Tibial nerve (tissue), 4 donors: ENCODE measurements around the gene ESYT2. TPM values are rescaled to one million over a fixed set of nuclear protein-coding genes. Genes with fewer than 3 reads are reported as not detected.

ENCODE experiments used
- DNase-seq, 2 donors: peaks; one replicate each; pipeline ENCODE4 v3.0.0-alpha.2; 2019; ENCODE audit warnings: low spot score in 2 of 2
- H3K27ac ChIP-seq, 4 donors: fragments of 200-600 bp; sonication (generic) in 3 of 4; one replicate each; pipeline ENCODE4 v1.5.1; 2017 to 2019; ENCODE audit warnings: mild to moderate bottlenecking in 1 of 4
- H3K27me3 ChIP-seq, 2 donors: fragments of 200-600 bp; sonication (generic) in 1 of 2; one replicate each; pipeline versions ENCODE4 v1.5.1 to v1.6.0; 2017 to 2019
- H3K36me3 ChIP-seq, 3 donors: fragments of 200-600 bp; sonication (generic); one replicate each; pipeline ENCODE4 v1.5.1; 2018 to 2019
- H3K4me1 ChIP-seq, 4 donors: fragments of 200-600 bp; sonication (generic) in 3 of 4; one replicate each; pipeline ENCODE4 v1.5.1; 2017 to 2019
- H3K4me3 ChIP-seq, 4 donors: fragments of 200-600 bp; sonication (generic) in 3 of 4; one replicate each; pipeline ENCODE4 v1.5.1; 2017 to 2019; ENCODE audit warnings: mild to moderate bottlenecking in 1 of 4, moderate library complexity in 1 of 4
- H3K9me3 ChIP-seq, 4 donors: fragments of 200-600 bp; sonication (generic) in 3 of 4; one replicate each; pipeline ENCODE4 v1.5.1; 2017 to 2019
- EP300 ChIP-seq, 2 donors: sonication (generic); formaldehyde crosslinking; IDR thresholded peaks; one replicate each; pipeline ENCODE4 v1.6.1; 2017; ENCODE audit warnings: antibody characterized with exemption in 2 of 2, mild to moderate bottlenecking in 1 of 2
- POLR2A ChIP-seq, 2 donors: fragments of 450-650 bp; IDR thresholded peaks; one replicate each; pipeline ENCODE4 v1.6.1; 2017; ENCODE audit warnings: antibody characterized with exemption in 2 of 2, mild to moderate bottlenecking in 2 of 2, moderate library complexity in 2 of 2
- WGBS, 2 donors: methylation state at CpG; one replicate each; pipeline ENCODE4 v1.1.5; 2018; 5-methylcytosine and 5-hydroxymethylcytosine counted together
- total RNA-seq, 4 donors: library from RNA; depleted of rRNA; stranded (reverse); fragments of >200 nt; gene quantifications; one replicate each; pipeline ENCODE4 v1.1.0, GENCODE V29; 2016
- TF ChIP-seq, protein P1 (sequence below), 5 experiments: fragments of 200-600 bp in 3 of 5; fragments of 450-650 bp in 2 of 5; sonication (generic) in 3 of 5; IDR thresholded peaks; one replicate each; pipeline ENCODE4 v1.5.1; 2016 to 2019; ENCODE audit warnings: antibody characterized with exemption in 5 of 5, mild to moderate bottlenecking in 3 of 5, moderate library complexity in 2 of 5

Gene ESYT2
- total RNA-seq, 4 donors from 2014 or later = 91.0 to 124 (median 114) TPM

GRCh38 chr7:158868764-158869410, 39.6 kb upstream of the ESYT2 start:
- no peaks in the 10 kb centered on the region for H3K27me3 ChIP-seq
- H3K4me3 ChIP-seq = no peak overlapping the region
- WGBS, 2 donors = 57 to 75% methylated on average over 4 to 5 of the region's 7 CpGs
- no peak for DNase-seq
- peaks cover 0 to 37% (median 0%) of the 10 kb centered on the region in 3 donors for H3K36me3 ChIP-seq
- H3K27ac ChIP-seq = peak overlapping the region in 1 of 4 donors; percentile 1
- TF ChIP-seq POLR2A (IDR thresholded peaks at IDR 0.05) (no peak), EP300 (IDR thresholded peaks at IDR 0.05) (no peak)
- TF ChIP-seq, protein P1, sequence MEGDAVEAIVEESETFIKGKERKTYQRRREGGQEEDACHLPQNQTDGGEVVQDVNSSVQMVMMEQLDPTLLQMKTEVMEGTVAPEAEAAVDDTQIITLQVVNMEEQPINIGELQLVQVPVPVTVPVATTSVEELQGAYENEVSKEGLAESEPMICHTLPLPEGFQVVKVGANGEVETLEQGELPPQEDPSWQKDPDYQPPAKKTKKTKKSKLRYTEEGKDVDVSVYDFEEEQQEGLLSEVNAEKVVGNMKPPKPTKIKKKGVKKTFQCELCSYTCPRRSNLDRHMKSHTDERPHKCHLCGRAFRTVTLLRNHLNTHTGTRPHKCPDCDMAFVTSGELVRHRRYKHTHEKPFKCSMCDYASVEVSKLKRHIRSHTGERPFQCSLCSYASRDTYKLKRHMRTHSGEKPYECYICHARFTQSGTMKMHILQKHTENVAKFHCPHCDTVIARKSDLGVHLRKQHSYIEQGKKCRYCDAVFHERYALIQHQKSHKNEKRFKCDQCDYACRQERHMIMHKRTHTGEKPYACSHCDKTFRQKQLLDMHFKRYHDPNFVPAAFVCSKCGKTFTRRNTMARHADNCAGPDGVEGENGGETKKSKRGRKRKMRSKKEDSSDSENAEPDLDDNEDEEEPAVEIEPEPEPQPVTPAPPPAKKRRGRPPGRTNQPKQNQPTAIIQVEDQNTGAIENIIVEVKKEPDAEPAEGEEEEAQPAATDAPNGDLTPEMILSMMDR (IDR thresholded peaks at IDR 0.05) = no peak
- peaks cover 0 to 22% (median 10%) of the 10 kb centered on the region in 4 donors for H3K4me1 ChIP-seq
- H3K9me3 ChIP-seq = no peaks in the 10 kb centered on the region

DNA sequence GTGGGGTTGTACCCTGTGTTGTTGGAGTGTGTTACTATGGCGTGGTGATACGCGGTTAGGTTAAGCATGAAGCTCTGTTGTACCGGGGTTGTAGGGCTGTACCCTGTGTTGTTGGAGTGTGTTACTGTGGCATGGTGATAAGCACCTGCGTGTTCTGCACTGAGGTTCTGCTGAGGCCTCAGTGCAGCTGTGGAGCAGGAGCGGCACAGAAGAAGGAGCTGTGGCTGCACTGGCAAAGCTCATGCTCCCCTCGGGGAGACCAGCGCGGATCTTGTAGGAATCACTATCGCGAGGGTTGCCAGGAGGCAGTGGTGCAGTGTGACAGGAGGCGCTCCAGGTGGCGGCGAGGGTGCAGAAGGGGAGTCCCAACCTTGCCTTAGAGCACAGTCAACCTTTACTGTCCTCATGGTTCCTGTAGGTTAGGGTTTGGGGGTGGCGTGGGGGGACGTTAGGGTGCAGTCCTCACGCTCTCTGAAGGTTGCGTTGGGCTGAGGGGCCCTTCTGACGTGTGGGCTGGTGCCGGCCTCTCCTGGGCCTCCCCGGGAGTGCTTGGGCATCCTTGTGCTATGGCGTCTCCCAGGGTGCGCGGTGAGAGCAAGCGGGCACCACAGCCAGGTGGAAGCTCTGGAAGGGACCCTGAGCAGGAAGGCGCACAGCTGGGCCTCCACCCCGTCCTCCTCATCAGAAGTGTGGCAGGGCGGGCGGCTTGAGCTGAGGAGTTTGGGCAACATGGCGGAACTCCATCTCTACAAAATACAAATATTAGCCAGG, 38.1 kb upstream of the ESYT2 start:
- no peak overlapping the region for H3K27ac ChIP-seq
- H3K27me3 ChIP-seq = no peaks in the 10 kb centered on the region
- peaks cover 0 to 22% (median 10%) of the 10 kb centered on the region in 4 donors for H3K4me1 ChIP-seq
- no peak for DNase-seq
- H3K36me3 ChIP-seq = peaks cover 0 to 22% (median 0%) of the 10 kb centered on the region in 3 donors
- H3K9me3 ChIP-seq = no peaks in the 10 kb centered on the region
- no peak for TF ChIP-seq EP300 (IDR thresholded peaks at IDR 0.05)
- WGBS, 2 donors = 96% methylated on average over 26 to 30 of the region's 30 CpGs
- no peak overlapping the region for H3K4me3 ChIP-seq

DNA sequence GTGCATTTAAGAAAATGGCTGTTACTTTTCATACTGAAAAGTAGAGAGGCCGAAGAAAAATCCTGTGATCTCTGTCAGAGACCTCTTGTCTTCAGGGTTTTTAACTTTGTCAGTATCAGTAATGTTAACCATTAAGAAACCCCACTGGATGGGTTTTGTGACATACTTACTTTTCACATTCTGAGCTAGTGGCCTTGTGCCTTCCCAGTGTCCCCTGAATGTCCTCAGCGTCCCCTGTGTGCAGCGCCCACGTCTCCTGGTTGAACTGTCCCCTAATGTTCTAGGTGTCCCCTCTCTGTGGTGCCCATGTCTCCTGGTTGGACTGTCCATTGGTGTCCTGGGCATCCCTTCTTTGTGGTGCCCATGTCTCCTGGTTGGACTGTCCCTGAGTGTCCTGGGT, 36.7 kb upstream of the ESYT2 start:
- Histone ChIP-seq H3K27me3 (no peaks in the 10 kb centered on the region), H3K4me3 (no peak overlapping the region), H3K4me1 (peaks cover 0 to 22% (median 10%) of the 10 kb centered on the region in 4 donors), H3K9me3 (no peaks in the 10 kb centered on the region), H3K27ac (peak overlapping the region in 3 of 4 donors; percentile 16 to 85 (median 26)), H3K36me3 (peaks cover 0 to 8% (median 0%) of the 10 kb centered on the region in 3 donors)
- DNase-seq = no peak
- no peak for TF ChIP-seq POLR2A (IDR thresholded peaks at IDR 0.05)
- no peak for TF ChIP-seq EP300 (IDR thresholded peaks at IDR 0.05)
- TF ChIP-seq, protein P1 (IDR thresholded peaks at IDR 0.05) = no peak
- WGBS, 2 donors = 89 to 97% methylated on average over 4 of the region's 4 CpGs

DNA sequence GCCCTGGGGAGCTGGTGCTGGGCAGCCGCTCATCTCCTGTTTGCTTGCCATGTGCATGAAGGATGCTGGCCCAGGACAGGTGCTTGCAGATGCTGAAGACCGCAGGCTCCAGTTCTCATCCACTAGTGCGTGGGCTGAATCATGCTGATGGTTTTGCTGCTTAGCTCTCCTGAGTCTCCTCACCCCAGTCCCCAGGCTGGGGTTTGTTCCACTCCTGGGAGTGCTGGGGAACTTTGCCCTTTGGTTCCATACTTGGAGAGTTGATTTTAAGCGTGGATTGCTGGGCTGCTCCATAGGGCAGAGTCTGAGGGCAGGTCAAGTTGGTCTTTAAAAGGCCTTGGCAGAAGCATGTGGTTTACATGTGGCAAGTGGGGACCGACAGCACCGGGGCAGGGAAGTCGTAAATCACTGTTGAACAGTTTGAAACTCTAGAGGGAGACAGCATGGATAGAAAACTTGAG, 36.2 kb upstream of the ESYT2 start:
- Histone ChIP-seq H3K9me3 (no peaks in the 10 kb centered on the region), H3K4me3 (no peak overlapping the region), H3K36me3 (peaks cover 0 to 3% (median 0%) of the 10 kb centered on the region in 3 donors), H3K27ac (peak overlapping the region in 2 of 4 donors; percentile 85), H3K4me1 (peaks cover 0 to 22% (median 10%) of the 10 kb centered on the region in 4 donors), H3K27me3 (no peaks in the 10 kb centered on the region)
- 50 to 52% methylated on average over 7 of the region's 7 CpGs for WGBS, 2 donors
- DNase-seq = no peak
- TF ChIP-seq POLR2A (IDR thresholded peaks at IDR 0.05) (no peak), EP300 (IDR thresholded peaks at IDR 0.05) (peak in 1 of 2 donors; percentile 13)
- TF ChIP-seq, protein P1 (IDR thresholded peaks at IDR 0.05) = no peak

GRCh38 chr7:158864833-158865232, 35.5 kb upstream of the ESYT2 start:
- Histone ChIP-seq H3K27ac (peak overlapping the region; percentile 65 to 90 (median 85)), H3K4me1 (peaks cover 0 to 22% (median 10%) of the 10 kb centered on the region in 4 donors), H3K36me3 (no peaks in the 10 kb centered on the region), H3K27me3 (no peaks in the 10 kb centered on the region), H3K4me3 (no peak overlapping the region), H3K9me3 (no peaks in the 10 kb centered on the region)
- WGBS, 2 donors = 89 to 94% methylated on average over 7 of the region's 7 CpGs
- TF ChIP-seq POLR2A (IDR thresholded peaks at IDR 0.05) = no peak
- TF ChIP-seq, protein P1 (IDR thresholded peaks at IDR 0.05) = no peak
- TF ChIP-seq EP300 (IDR thresholded peaks at IDR 0.05) = no peak
- DNase-seq = no peak
